HG03520 (cell line): ENCODE measurements around the gene LRRFIP1.
"Not testable (repeated sequence)": the region's sequence is repeated elsewhere in the genome, so short reads cannot be mapped to it uniquely, and the experiment has no call there.

ENCODE experiments used
- ATAC-seq: cut with Tn5 transposase; IDR thresholded peaks from one replicate; pipeline ENCODE4 v1.9.1; 2021; ENCODE audit warnings: mild to moderate bottlenecking, moderate library complexity; ENCODE audit not compliant: unreplicated experiment

LRRFIP1 gene

DNA sequence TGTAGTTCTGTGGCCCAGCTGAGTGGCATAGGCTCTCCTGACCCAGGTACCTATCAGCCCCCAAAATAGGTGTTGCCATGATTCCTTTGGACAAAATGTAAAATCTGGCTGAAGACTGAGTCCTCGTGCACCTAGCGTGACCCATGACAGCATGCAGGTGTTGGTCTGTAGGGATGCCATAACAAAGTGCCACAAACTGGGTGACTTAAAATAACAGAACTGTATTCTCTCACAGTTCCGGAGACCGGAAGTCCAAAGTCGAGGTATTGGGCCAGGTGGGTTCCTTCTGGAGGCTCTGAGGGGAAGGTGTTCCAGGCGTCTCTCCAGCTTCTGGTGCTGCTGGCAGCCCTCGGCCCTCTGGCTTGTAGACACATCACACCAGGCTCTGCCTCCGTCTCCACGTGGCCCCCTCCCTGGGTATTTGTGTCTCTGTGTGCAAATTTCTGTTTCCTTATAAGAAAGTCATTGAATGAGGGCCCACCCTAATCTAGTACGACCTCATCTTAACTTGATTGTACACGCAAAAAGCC, 34.5 kb downstream of the LRRFIP1 start:
- no peak for ATAC-seq

DNA sequence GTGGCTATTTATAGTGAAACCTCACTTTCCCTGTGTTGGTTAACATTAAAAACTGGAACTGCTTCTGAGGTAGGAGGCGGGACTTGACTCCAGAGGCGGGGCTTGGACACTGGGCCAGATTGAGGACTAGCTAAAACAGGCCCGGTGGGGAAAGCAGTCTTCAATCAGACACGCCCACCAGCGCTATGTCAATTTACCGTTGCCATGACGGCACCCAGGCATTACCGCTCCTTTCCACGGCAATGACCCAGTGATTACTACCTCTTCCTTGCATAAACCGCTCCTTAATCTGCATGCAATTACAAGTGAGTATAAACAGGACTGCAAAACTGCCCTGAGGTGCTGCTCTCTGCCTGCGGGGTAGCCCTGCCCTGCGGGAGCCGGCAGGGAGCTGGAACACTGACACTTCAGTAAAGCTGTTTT, 35.3 kb downstream of the LRRFIP1 start:
- ATAC-seq, result no peak

DNA sequence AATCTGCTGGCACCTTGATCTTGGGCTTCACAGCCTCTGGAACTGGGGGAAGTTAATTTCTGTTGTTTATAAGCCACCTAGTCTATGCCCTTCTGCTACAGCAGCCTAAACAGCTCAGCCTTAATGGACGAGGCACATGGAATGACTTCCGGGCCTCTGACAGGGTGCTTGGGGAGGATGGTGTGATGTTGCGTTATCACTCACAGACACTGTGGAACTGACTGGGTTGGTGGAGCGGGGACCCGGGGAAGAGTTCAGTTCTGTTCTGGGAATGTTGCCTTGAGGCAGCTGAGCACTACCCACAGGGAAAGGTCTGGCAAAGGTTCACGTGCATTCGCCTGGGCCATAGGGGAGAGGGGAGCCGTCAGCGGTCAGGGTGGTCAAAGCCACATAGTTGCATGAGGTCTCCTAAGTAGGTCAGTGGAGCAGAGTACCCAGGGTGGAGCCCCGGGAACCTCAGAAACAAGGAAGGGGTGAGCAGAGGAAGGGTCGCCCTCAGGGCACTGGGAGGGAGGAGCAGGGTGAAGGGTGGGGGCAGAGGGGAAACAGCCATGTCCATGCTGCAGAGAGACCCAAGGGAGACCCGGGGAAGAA, 36.2 kb downstream of the LRRFIP1 start:
- ATAC-seq, result no peak

- no peak for ATAC-seq
These were observed 36.8 kb downstream of the LRRFIP1 start for GRCh38 chr2:237664151-237664550.

GRCh38 chr2:237665713-237666143, 38.3 kb downstream of the LRRFIP1 start:
- no peak for ATAC-seq

DNA sequence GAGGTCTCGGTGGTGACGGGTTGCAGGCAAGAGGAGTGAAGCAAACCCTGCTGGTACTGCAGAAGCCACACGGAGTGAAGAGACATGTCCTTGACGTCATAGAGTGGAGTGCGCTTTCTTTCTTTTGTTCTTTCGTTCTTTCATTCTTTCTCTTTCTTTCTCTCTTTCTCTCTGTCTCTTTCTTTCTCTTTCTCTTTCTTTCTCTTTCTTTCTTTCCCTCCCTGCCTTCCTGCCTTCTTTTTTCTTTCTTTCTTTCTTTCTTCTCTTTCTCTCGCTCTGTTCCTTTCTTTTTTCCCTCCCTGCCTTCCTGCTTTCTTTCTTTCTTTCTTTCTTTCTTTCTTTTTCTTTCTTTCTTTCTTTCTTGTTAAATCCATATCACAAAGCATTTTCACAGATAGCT, 39.2 kb downstream of the LRRFIP1 start:
- ATAC-seq, result no peak

DNA sequence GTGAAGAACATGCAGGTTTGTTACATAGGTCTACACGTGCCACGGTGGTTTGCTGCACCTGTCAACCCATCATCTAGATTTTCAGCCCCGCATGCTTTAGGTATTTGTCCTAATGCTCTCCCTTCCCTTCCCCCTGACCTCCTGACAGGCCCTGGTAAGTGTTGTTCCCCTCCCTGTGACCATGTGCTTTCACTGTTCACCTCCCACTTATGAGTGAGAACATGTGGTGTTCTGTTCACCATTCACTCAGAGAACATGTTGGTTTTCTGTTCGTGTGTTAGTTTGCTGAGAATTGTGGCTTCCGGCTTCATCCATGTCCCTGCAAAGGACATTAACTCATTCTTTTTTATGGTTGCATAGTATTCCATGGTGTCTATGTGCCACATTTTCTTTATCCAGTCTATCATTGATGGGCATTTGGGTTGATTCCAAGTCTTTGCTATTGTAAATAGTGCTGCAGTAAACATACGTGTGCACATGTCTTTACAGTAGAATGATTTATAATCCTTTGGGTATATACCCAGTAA, 39.7 kb downstream of the LRRFIP1 start:
- not testable (repeated sequence) for ATAC-seq

GRCh38 chr2:237667893-237668292, 40.5 kb downstream of the LRRFIP1 start:
- ATAC-seq, result no peak

DNA sequence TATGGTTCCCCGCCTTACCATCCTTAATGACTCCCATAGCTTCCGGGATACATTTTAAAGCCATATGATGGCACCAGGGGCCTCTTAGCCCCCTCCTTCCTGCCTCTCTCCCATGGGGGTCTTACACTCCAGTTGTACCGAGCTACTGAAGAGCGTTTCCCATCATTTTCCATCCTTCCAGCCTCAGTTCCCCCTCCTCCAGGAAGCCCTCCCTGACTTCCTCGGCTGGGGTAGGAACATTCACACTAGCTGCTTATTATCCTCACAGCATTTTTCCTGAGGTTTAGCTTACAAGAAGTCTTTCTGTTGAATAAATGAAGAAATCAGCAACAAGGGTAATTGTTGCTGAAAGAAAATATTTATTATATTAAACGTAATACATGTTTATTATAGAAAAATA, 41.1 kb downstream of the LRRFIP1 start:
- ATAC-seq, result no peak

DNA sequence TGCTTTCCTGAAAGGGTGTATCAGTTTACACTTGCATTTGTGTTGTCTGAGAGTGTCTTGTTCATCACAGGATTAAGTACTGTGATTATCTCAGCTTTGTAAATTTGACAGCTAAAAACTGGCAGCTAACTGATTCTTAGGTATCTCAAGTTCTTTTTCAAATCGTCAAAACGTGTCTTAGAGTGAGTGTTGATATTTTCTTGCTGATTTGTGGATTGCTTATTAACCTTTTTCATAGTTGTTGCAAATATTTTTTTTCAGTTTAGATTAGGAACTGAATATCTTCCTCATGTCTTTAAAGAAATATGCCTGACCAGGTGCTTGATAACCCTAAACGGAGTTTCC, 41.9 kb downstream of the LRRFIP1 start:
- no peak for ATAC-seq

DNA sequence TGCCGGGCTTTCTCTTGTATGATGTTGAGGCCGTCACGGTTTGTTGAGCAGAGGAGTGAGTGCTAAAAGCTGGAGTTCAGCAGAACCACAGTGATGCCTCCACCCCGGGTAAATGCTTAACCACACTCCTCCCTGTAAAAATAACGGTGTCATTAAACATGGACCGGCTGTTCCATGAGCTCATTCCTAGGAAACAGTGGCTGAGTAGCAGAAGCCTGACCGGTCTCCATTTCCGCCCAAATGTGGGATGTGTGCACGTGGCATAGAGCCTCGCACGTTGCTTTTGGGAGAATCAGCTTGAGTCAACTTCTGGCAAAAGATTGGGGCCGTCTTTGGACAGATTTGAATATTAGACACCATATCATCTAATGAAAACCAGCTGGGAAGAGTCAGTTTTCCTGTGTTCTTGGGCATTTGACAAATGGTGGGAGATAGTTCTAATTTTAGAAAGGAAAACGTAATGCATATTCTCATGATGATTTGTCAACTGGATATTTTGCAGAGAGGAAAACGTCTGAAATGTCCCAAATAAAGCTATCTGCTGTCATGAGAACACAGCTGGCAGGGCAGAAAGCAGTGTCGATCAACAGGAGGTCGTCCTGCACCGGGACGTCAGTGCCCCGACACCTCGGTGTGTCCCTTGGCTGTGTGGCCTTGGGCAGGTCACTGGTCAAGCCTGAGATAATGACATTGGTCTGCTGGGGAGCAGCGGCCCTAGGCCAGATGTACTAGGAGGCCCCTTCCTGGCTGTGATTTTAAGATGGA, 42.4 kb downstream of the LRRFIP1 start:
- no peak for ATAC-seq

- ATAC-seq, result no peak
These were observed 43.3 kb downstream of the LRRFIP1 start for GRCh38 chr2:237670641-237671040.

GRCh38 chr2:237671466-237672138, 44.2 kb downstream of the LRRFIP1 start:
- no peak for ATAC-seq

- ATAC-seq, result no peak
These were observed 45.3 kb downstream of the LRRFIP1 start for GRCh38 chr2:237672731-237673129.

DNA sequence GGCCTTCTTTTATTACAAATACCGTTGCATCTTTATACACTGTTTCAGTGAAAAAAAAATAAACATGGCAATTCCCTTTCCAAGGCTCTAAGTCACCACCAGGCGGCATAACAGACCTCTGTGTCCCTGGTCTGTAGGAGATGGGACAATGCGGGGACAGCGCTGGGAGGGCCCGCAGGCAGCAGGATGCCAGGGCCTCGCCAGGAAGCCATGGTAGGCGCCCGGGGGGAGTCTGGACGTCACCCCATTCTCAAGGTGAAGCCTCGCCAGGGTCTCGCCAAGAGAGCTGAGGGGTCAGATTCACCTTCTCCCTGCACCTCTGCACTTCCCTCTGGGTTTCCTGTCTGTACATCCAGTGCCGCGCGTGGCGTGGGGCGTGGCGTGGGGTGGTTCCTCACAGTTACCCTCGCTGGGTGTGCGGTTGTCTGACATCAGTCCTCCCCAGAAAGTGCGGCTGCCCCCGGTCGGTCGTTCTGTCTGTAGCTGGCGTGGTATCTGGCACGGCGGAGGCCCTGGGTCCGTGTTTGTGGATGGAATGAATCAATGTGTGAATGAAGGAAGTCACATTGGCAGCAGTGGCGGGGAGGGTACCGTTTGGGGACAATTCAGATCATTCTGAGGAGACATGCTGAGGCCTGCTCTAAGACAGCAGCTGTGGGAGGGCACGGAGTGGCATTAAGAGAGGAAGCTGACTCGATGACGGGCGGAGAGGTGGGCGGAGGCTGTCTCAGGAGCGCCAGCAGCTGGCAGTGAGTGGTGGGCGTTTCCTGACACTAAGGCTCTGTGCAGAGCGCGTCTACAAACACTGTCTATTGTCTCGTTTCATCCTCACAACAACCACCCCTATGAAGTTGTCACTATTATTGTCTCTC, 46.0 kb downstream of the LRRFIP1 start:
- no peak for ATAC-seq

DNA sequence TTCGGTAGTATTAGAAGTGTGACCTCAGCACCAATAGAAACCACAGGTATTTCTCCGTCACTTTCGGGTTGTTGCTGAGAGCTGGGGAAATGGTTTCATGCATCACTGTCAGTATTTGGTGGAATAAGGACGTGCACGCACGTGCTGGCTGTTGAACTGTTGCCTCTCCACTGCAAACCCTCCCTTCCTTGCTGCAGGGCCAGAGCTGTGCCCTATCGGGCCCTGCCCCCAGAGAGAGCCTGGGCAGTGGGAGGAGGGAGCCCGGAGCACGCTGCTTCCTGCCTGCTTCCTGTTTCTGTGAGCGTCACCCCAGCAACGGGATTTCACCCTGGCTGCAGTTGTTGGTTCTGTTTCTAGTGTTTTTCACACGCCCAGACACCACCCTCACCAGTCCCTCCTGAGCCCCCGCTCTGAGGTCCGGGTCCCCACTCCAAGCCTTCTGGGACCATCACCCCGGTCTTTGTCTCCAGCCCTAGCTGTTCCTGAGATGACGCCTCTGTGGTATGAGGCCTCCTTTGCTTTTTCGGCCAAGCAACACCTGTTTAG, 47.4 kb downstream of the LRRFIP1 start:
- peak; percentile 80 for ATAC-seq

- no peak for ATAC-seq
These were observed 47.9 kb downstream of the LRRFIP1 start for GRCh38 chr2:237675316-237675715.

GRCh38 chr2:237680702-237681478, 53.5 kb downstream of the LRRFIP1 start:
- ATAC-seq, result no peak

DNA sequence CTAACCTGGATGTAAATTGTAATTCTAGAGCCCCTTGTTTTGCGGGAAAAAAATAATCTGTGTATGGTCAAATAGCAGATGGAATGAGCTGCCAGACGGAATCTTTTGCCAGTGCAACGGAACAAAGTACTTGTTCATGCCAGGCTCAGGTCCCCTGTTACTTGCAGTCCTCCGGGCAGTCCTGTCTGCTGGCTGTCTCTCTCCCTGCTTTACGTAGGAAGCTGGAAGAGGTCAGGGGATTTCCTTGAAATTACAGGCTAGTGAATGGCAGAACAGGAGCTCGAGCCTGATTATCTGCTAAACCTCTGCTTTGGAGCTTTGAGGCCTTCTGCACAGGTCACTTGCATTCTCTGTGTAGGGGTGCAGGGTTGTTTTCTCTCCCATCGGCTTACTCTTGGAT, 54.8 kb downstream of the LRRFIP1 start:
- ATAC-seq, result no peak
